T-helper 2 cell treated with Interferon-gamma antibody and Interleukin-4, amounts not matched to agents 5 μg/mL and 100 μg/mL, for 36 hours (primary cell): Measurements from ENCODE around the gene OR13C5.
"Not testable (repeated sequence)": the region's sequence is repeated elsewhere in the genome, so short reads cannot be mapped to it uniquely, and the experiment has no call there.

ENCODE experiments used
- DNase-seq: peaks from one replicate; pipeline ENCODE4 v3.0.0; 2021; ENCODE audit warnings: low spot score
- H3K27ac Mint-ChIP-seq: one replicate; pipeline ENCODE4 v1.8.0; 2021; ENCODE audit warnings: mild to moderate bottlenecking, mixed read lengths
- H3K27me3 Mint-ChIP-seq: one replicate; pipeline ENCODE4 v1.8.0; 2021; ENCODE audit warnings: low read depth, mixed read lengths
- H3K36me3 Mint-ChIP-seq: one replicate; pipeline ENCODE4 v1.8.0; 2021; ENCODE audit warnings: low read depth, mixed read lengths
- H3K4me1 Mint-ChIP-seq: one replicate; pipeline ENCODE4 v1.8.0; 2021; ENCODE audit warnings: low read depth, mixed read lengths
- H3K4me3 Mint-ChIP-seq: one replicate; pipeline ENCODE4 v1.8.0; 2022; ENCODE audit warnings: mild to moderate bottlenecking, moderate library complexity, mixed read lengths
- H3K9me3 Mint-ChIP-seq: one replicate; pipeline ENCODE4 v1.8.0; 2021; ENCODE audit warnings: mixed read lengths

The OR13C5 gene, protein sequence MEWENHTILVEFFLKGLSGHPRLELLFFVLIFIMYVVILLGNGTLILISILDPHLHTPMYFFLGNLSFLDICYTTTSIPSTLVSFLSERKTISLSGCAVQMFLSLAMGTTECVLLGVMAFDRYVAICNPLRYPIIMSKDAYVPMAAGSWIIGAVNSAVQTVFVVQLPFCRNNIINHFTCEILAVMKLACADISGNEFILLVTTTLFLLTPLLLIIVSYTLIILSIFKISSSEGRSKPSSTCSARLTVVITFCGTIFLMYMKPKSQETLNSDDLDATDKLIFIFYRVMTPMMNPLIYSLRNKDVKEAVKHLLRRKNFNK

DNA sequence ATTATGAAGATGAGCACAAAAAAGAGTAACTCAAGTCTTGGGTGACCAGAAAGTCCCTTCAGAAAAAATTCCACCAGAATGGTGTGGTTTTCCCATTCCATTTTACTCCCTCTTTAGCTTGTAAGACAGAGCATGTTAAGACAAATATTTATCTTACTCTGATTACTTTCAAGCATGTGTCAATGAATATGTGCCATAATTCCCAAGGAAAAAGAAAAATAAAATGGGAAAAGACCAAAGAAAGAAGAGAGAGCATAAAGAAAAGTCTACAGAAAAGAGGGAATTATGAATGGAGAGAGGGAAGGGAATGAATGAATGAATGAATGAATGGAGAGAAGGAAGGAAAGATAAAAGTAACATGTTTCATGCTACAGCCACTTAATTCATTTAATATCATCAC lies at the start of gene OR13C5:
Gene OR13C5 (minus strand): TSS at position 101 of the 400 bp plus-strand sequence. CDS start 0 bp downstream, at position 101.
- H3K36me3 Mint-ChIP-seq, H3K9me3 Mint-ChIP-seq, H3K4me1 Mint-ChIP-seq, DNase-seq, H3K27me3 Mint-ChIP-seq, H3K4me3 Mint-ChIP-seq, H3K27ac Mint-ChIP-seq: not testable (repeated sequence)

DNA sequence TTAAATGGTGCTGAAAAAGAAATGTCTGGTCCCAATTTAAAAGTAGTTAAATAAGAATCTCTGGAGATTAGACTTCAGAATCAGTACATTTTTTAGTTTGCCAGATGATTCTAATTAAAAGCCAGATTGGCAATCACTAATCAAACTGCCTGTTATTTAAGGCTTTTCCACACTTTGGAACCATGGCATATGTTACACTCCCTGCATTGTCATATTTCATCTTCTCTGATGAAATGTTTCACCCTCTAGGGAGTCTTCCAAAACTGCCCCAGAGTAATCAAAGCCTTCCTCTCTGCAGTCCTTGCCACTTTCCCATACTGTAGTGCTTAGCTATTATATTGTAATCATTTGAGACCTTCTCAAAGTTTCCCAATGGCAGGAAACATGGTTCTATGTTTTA lies 36.2 kb upstream of the OR13C5 start:
- no peak overlapping the region for H3K4me3 Mint-ChIP-seq
- no peaks in the 10 kb centered on the region for H3K4me1 Mint-ChIP-seq
- DNase-seq, result no peak
- H3K9me3 Mint-ChIP-seq, result peaks cover 11% of the 10 kb centered on the region
- no peak overlapping the region for H3K27ac Mint-ChIP-seq
- no peaks in the 10 kb centered on the region for H3K27me3 Mint-ChIP-seq
- no peaks in the 10 kb centered on the region for H3K36me3 Mint-ChIP-seq

DNA sequence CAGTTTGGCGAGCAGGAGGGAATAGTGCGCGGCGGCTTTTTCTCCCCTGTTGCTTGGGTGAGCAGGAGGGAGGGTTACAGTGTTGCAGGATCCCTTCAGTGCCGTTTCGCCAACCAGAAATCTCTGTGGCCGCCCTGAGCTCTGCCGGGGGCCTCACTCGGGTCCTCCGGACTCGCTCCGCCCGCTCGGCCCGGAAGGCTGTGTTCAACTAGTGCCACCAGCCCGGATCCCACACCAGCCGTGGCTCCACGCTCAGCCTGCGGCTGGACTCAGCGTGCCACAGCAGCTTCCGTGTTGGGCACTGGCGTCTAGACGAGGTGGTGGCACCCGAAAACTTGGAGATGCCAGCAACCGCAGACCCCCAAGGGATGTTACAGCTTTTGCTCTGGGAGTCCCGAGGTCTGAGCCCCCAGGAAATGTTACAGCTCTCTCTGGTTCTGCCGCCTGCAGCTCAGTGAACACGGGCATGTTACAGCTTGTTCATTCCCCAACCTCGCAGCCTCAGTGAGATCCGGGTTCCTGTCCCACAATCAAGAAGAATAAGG lies 34.8 kb upstream of the OR13C5 start:
- no peaks in the 10 kb centered on the region for H3K36me3 Mint-ChIP-seq
- no peaks in the 10 kb centered on the region for H3K27me3 Mint-ChIP-seq
- no peak for DNase-seq
- H3K27ac Mint-ChIP-seq, result no peak overlapping the region
- peaks cover 11% of the 10 kb centered on the region for H3K9me3 Mint-ChIP-seq
- H3K4me3 Mint-ChIP-seq, result no peak overlapping the region
- no peaks in the 10 kb centered on the region for H3K4me1 Mint-ChIP-seq

DNA sequence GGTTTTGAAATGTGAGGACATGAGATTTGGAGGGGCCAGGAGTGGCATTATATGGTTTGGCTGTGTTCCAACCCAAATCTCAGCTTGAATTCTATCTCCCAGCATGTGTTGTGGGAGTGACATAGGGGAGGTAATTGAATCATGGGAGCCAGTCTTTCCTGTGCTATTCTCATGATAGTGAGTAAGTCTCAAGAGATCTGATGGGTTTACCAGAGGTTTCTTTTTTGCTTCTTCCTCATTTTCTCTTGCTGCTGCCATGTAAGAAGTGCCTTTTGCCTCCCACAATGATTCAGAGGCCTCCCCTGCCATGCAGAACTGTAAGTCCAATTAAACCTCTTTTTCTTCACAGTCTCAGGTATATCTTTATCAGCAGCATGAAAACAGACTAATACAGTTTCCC lies 26.8 kb upstream of the OR13C5 start:
- not testable (repeated sequence) for H3K36me3 Mint-ChIP-seq, H3K4me1 Mint-ChIP-seq, DNase-seq, H3K27me3 Mint-ChIP-seq, H3K27ac Mint-ChIP-seq, H3K4me3 Mint-ChIP-seq, H3K9me3 Mint-ChIP-seq

DNA sequence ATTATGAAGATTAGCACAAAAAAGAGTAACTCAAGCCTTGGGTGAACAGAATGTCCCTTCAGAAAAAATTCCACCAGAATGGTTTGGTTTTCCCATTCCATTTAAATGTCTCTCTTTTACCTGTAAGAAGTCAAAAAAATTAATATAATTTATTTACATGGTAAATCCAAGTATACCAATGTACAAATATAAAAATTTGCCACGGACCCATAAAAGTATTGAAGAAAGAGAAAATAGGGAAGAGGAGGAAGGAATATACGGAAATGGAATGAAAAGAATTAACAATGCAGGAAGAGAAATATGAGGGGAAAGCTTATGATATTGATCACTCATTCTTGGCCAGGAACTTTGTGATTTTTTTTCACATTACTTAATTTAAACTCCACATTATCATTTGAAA lies 18.9 kb upstream of the OR13C5 start, which contains the start of gene OR13C9:
Gene OR13C9 (minus strand): TSS at position 101 of the 400 bp plus-strand sequence. CDS start 0 bp downstream, at position 101.
- Mint-ChIP-seq H3K4me1 (no peaks in the 10 kb centered on the region), H3K36me3 (no peaks in the 10 kb centered on the region), H3K4me3 (no peak within 1 kb of the TSS), H3K27me3 (no peaks in the 10 kb centered on the region), H3K27ac (no peak within 1 kb of the TSS), H3K9me3 (no peaks in the 10 kb centered on the region)
- no peak for DNase-seq

DNA sequence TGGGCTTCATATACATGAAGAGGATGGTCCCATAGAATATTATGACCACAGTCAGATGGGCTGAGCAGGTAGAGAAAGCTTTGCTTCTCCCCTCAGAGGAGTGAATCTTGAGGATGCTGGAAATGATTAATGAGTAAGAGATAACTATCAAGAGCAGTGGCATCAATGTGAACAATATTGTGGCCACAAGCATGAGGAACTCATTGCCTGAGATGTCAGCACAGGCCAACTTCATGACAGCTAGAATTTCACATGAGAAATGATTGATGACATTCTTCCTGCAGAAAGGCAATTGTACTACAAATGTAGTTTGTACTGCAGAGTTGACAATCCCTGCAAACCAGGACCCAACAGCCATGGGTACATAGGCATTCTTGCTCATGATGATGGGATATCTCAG lies 18.2 kb upstream of the OR13C5 start:
- H3K27ac Mint-ChIP-seq, result no peak overlapping the region
- H3K4me1 Mint-ChIP-seq, result no peaks in the 10 kb centered on the region
- no peaks in the 10 kb centered on the region for H3K9me3 Mint-ChIP-seq
- H3K36me3 Mint-ChIP-seq, result no peaks in the 10 kb centered on the region
- no peaks in the 10 kb centered on the region for H3K27me3 Mint-ChIP-seq
- H3K4me3 Mint-ChIP-seq, result no peak overlapping the region
- DNase-seq, result no peak

DNA sequence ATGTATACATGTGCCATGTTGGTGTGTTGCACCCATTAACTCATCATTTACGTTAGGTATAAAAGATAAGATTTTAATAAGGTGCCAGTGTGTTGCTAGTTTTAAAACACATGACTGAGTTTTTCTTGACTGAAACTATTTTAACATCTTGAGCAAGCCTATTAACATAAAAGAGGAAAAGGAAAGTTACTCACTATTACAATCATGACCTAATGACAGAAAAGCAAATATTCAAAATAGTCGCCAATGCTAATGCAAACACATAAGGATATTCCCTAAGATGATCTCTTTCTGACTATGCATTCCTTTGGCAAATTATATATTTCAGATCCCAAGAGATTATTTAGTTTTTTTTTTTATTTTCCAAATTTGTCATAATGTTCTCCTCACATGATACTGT lies 12.0 kb upstream of the OR13C5 start:
- Mint-ChIP-seq H3K36me3 (no peaks in the 10 kb centered on the region), H3K27ac (no peak overlapping the region), H3K4me3 (no peak overlapping the region), H3K9me3 (no peaks in the 10 kb centered on the region), H3K4me1 (no peaks in the 10 kb centered on the region), H3K27me3 (no peaks in the 10 kb centered on the region)
- DNase-seq, result no peak

DNA sequence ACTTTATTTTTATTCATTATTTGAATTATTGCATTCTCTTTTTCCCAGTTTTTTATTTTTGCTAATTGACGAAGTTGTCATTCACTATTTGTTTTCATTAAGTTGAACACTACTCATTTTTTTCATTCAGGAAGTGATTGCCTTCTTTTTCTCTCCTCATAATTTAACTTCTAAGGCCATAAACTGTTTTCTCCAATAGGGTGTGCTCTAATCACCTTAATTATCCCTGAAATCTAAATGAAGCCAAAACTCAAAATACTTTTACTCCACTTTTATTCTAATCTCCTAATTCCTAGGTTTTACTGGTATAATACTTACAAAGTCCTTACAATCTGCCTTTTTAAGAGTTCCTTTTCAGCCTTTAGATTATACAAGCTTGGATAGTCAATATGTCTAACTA lies 9.1 kb upstream of the OR13C5 start:
- Mint-ChIP-seq H3K27me3 (no peaks in the 10 kb centered on the region), H3K9me3 (no peaks in the 10 kb centered on the region), H3K4me3 (no peak overlapping the region), H3K36me3 (no peaks in the 10 kb centered on the region), H3K27ac (no peak overlapping the region), H3K4me1 (no peaks in the 10 kb centered on the region)
- no peak for DNase-seq

DNA sequence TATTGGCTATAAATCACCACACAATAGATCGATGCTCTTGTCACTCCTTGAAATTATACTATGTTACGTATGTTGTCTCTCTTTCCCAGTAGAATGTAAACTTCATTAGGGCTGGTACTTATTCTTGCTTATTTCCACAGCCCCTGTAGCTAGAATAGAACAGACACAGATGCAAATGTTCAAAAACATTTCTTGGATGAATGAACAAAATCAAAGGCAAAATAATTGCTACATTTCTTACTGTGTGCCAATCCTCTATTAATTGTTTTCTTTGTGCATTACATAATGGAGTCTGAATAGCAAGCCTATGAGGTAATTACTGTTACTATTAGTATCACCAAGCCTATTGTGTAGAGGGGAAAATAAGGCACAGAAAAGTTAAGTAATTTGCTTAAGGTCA lies 6.9 kb upstream of the OR13C5 start:
- H3K9me3 Mint-ChIP-seq, result no peaks in the 10 kb centered on the region
- H3K36me3 Mint-ChIP-seq, result no peaks in the 10 kb centered on the region
- no peak for DNase-seq
- no peak overlapping the region for H3K27ac Mint-ChIP-seq
- H3K4me3 Mint-ChIP-seq, result no peak overlapping the region
- no peaks in the 10 kb centered on the region for H3K4me1 Mint-ChIP-seq
- no peaks in the 10 kb centered on the region for H3K27me3 Mint-ChIP-seq

DNA sequence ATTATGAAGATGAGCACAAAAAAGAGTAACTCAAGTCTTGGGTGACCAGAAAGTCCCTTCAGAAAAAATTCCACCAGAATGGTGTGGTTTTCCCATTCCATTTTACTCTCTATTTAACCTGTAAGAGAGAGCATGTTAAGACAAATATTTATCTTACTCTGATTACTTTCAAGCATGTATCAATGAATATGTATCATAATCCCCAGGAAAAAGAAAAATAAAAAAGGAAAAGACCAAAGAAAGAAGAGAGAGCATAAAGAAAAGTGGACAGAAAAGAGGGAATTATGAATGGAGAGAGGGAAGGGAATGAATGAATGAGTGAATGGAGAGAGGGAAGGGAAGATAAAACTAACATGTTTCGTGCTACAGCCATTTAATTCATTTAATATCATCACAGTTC lies 6.3 kb upstream of the OR13C5 start, which contains the start of gene OR13C2:
Gene OR13C2 (minus strand): TSS at position 101 of the 400 bp plus-strand sequence. CDS start 0 bp downstream, at position 101.
- H3K27me3 Mint-ChIP-seq, H3K4me3 Mint-ChIP-seq, H3K36me3 Mint-ChIP-seq, H3K4me1 Mint-ChIP-seq, H3K27ac Mint-ChIP-seq, H3K9me3 Mint-ChIP-seq, DNase-seq: not testable (repeated sequence)

DNA sequence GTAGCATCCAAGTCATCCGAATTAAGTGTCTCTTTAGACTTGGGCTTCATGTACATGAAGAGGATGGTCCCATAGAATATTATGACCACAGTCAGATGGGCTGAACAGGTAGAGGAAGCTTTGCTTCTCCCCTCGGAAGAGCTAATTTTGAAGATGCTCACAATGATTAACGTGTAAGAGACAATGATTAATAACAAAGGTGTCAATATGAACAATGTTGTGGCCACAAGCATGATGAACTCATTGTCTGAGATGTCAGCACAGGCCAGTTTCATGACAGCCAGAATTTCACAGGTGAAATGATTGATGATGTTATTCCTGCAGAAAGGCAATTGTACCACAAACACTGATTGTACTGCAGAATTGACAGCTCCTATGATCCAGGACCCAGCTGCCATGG lies 5.6 kb upstream of the OR13C5 start:
- Mint-ChIP-seq H3K4me3 (no peak overlapping the region), H3K36me3 (no peaks in the 10 kb centered on the region), H3K9me3 (no peaks in the 10 kb centered on the region), H3K27ac (no peak overlapping the region), H3K27me3 (no peaks in the 10 kb centered on the region), H3K4me1 (no peaks in the 10 kb centered on the region)
- no peak for DNase-seq

DNA sequence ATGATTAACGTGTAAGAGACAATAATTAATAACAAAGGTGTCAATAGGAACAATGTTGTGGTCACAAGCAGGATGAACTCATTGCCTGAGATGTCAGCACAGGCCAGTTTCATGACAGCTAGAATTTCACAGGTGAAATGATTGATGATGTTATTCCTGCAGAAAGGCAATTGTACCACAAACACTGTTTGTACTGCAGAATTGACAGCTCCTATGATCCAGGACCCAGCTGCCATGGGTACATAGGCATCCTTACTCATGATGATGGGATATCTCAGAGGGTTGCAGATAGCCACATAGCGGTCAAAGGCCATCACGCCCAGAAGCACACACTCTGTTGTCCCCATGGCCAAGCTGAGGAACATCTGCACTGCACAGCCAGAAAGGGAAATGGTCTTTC lies 464 bp downstream of the OR13C5 start:
- not testable (repeated sequence) for H3K27me3 Mint-ChIP-seq, H3K27ac Mint-ChIP-seq, H3K4me1 Mint-ChIP-seq, H3K4me3 Mint-ChIP-seq, H3K9me3 Mint-ChIP-seq, H3K36me3 Mint-ChIP-seq, DNase-seq

DNA sequence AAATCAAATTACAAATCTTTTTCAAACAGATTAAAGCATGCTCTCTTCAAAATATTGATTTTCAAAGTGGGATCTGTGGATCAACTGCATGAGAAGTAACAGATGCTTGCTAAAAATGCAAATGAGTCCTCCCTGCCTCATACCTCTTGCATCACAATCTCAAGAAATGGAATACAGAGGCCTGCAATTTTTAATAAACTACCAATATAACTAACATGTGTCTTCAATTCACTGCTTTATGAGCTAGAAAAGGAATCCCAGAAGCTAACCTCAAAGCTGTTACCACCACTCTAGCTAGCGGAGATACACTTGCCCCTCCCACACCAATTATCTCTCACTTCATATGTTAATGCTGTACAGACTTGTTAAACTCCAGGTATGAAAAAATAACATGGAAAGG lies 9.6 kb downstream of the OR13C5 start:
- no peak overlapping the region for H3K27ac Mint-ChIP-seq
- H3K4me1 Mint-ChIP-seq, result no peaks in the 10 kb centered on the region
- no peaks in the 10 kb centered on the region for H3K9me3 Mint-ChIP-seq
- no peak for DNase-seq
- no peak overlapping the region for H3K4me3 Mint-ChIP-seq
- H3K27me3 Mint-ChIP-seq, result no peaks in the 10 kb centered on the region
- H3K36me3 Mint-ChIP-seq, result no peaks in the 10 kb centered on the region

DNA sequence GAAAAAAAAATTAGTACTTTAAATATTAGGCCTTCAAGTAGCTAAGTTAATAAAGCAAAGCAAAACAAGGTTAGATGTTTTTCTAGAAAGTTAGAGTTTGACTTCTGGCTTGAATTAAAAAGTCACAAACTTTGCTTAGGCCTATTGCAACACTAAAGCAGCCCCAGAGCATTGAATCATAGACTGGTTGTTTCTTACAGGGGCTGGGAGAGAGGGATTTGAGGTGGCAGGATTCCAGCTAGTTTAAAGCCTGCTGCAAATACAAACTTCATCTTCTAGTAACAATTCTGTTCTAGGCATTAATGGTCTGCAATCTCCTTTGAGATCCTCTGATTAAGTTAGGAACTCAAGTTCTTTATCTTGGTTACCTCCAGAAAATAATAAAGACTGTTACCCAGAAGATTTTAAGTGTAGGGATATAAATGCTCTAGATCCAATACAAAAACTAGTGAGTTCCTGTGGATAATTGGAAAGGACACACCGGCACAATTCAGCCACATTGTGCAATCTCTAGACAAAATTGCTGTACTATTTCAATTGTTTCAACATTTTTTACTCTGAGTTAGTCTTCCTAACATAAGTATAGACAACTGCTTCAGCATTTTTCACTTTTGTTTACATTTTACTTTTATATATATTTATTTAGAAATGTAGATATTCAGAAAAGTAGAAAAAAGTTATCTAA lies 12.6 kb downstream of the OR13C5 start:
- Mint-ChIP-seq H3K27me3 (no peaks in the 10 kb centered on the region), H3K4me3 (no peak overlapping the region), H3K27ac (no peak overlapping the region), H3K36me3 (no peaks in the 10 kb centered on the region), H3K4me1 (no peaks in the 10 kb centered on the region), H3K9me3 (no peaks in the 10 kb centered on the region)
- no peak for DNase-seq
